ENCODE measurements around the gene THSD7B.

GRCh38 chr2:137676346-137676745, 911.0 kb downstream of the THSD7B start:
- TF ChIP-seq EZH2 (IDR thresholded peaks at IDR 0.05; ENCODE audit: insufficient read depth, poor library complexity, severe bottlenecking) (no peak), EZH2phosphoT487 (IDR thresholded peaks at IDR 0.05; ENCODE audit: insufficient read depth, low read depth) (no peak)
